HL-60 (cell line): Measurements from ENCODE around the gene MAEA.

Experiments used
- DNase-seq, 2 experiments: peaks; one replicate each; pipeline ENCODE4 v3.0.0-alpha.2; 2010 to 2020; ENCODE audit warnings: low read depth in 1 of 2, low spot score in 1 of 2
- H3K27ac ChIP-seq: fragments of 250-450 bp; sonication (Bioruptor Pico); replicated peaks from 2 replicates; pipeline ENCODE4 v1.5.1; 2020; ENCODE audit warnings: mild to moderate bottlenecking, moderate library complexity
- H3K27me3 ChIP-seq: fragments of 250-450 bp; sonication (Bioruptor Pico); 2 replicates; pipeline ENCODE4 v1.5.1; 2021; ENCODE audit warnings: mild to moderate bottlenecking, moderate library complexity; ENCODE audit not compliant: insufficient read depth, poor library complexity, severe bottlenecking
- H3K4me3 ChIP-seq: replicated peaks from 2 replicates; pipeline ENCODE4 v1.5.1; 2011; ENCODE audit warnings: mild to moderate bottlenecking, control low read depth, low read length; ENCODE audit not compliant: insufficient read depth
- GABPA ChIP-seq: IDR thresholded peaks from 2 replicates; pipeline ENCODE4 v1.6.1; 2012; ENCODE audit warnings: low read depth
- POLR2AphosphoS5 ChIP-seq: IDR thresholded peaks from 2 replicates; pipeline ENCODE4 v1.6.1; 2012; ENCODE audit warnings: low read depth
- SPI1 ChIP-seq: IDR thresholded peaks from 2 replicates; pipeline ENCODE4 v1.6.1; 2012; ENCODE audit warnings: low read depth, mild to moderate bottlenecking, borderline replicate concordance
- TF ChIP-seq, protein P1 (sequence below): IDR thresholded peaks from 2 replicates; pipeline ENCODE4 v1.6.1; 2012; ENCODE audit warnings: low read depth; ENCODE audit not compliant: insufficient replicate concordance
- TF ChIP-seq, protein P2 (sequence below): IDR thresholded peaks from one replicate; pipeline ENCODE4 v1.5.1; 2011; ENCODE audit warnings: low read length, control low read depth, inconsistent platforms; ENCODE audit not compliant: insufficient read depth

MAEA gene

DNA sequence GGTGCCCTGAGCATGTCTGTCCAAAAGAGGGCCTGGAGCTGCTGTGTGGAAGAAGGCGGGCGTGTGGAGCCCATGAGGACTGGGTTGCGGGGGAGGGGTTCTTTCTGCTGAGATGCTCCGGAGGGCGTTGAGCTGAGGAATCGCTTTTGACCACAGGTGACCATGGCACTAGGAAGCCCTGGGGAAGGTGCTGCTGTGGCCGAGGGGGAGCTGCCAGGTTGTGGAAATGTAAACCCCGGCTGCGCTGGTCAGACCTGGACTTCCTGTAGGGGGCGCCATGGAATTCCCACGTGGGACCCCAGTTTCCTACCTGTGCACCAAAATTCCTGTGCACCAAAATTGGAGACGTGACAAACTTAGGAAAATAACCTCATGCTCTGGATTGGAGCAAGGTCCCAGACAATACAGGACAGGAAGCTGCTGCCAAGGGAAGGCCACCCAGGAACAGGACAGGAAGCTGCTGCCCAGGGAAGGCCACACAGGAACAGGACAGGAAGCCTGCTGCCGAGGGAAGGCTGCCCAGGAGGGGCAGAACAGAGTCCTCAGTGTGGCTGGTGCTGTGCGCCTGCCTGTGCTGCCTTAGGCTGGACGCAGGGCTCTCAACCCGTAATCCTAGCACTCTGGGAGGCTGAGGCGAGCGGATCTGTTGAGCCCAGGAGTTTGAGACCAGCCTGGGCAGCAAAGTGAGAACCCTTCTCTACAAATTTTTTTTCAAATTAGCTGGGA lies 29.0 kb downstream of the MAEA start:
- Histone ChIP-seq H3K4me3 (no peak overlapping the region), H3K27me3 (no peaks in the 10 kb centered on the region), H3K27ac (no peak overlapping the region)
- no peak for TF ChIP-seq SPI1
- no peak for TF ChIP-seq GABPA
- TF ChIP-seq, protein P1, sequence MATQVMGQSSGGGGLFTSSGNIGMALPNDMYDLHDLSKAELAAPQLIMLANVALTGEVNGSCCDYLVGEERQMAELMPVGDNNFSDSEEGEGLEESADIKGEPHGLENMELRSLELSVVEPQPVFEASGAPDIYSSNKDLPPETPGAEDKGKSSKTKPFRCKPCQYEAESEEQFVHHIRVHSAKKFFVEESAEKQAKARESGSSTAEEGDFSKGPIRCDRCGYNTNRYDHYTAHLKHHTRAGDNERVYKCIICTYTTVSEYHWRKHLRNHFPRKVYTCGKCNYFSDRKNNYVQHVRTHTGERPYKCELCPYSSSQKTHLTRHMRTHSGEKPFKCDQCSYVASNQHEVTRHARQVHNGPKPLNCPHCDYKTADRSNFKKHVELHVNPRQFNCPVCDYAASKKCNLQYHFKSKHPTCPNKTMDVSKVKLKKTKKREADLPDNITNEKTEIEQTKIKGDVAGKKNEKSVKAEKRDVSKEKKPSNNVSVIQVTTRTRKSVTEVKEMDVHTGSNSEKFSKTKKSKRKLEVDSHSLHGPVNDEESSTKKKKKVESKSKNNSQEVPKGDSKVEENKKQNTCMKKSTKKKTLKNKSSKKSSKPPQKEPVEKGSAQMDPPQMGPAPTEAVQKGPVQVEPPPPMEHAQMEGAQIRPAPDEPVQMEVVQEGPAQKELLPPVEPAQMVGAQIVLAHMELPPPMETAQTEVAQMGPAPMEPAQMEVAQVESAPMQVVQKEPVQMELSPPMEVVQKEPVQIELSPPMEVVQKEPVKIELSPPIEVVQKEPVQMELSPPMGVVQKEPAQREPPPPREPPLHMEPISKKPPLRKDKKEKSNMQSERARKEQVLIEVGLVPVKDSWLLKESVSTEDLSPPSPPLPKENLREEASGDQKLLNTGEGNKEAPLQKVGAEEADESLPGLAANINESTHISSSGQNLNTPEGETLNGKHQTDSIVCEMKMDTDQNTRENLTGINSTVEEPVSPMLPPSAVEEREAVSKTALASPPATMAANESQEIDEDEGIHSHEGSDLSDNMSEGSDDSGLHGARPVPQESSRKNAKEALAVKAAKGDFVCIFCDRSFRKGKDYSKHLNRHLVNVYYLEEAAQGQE: no peak
- TF ChIP-seq POLR2AphosphoS5: no peak
- TF ChIP-seq, protein P2, sequence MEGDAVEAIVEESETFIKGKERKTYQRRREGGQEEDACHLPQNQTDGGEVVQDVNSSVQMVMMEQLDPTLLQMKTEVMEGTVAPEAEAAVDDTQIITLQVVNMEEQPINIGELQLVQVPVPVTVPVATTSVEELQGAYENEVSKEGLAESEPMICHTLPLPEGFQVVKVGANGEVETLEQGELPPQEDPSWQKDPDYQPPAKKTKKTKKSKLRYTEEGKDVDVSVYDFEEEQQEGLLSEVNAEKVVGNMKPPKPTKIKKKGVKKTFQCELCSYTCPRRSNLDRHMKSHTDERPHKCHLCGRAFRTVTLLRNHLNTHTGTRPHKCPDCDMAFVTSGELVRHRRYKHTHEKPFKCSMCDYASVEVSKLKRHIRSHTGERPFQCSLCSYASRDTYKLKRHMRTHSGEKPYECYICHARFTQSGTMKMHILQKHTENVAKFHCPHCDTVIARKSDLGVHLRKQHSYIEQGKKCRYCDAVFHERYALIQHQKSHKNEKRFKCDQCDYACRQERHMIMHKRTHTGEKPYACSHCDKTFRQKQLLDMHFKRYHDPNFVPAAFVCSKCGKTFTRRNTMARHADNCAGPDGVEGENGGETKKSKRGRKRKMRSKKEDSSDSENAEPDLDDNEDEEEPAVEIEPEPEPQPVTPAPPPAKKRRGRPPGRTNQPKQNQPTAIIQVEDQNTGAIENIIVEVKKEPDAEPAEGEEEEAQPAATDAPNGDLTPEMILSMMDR: no peak
- DNase-seq: no peak

DNA sequence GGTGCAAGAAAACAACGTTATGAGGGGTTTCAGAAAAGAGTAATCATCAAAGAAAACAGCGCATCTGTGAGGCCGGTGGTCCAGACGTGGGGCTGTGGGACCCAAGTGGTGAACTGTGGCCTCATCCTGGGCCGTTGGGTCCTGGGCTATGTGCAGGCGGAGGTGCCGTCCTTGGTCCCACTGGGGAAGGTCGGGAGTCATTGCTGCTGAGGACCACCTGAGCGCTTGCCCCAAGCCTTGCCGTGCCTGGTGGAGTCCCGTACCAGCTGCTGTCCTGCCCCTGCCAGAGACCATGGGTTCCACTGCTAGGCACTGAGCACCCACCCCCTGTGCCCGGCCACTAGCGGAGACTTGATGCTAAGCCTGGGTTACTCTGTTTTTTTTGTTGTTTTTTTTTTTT lies 31.8 kb downstream of the MAEA start:
- Histone ChIP-seq H3K27ac (no peak overlapping the region), H3K4me3 (no peak overlapping the region), H3K27me3 (no peaks in the 10 kb centered on the region)
- TF ChIP-seq, protein P2: no peak
- no peak for DNase-seq

DNA sequence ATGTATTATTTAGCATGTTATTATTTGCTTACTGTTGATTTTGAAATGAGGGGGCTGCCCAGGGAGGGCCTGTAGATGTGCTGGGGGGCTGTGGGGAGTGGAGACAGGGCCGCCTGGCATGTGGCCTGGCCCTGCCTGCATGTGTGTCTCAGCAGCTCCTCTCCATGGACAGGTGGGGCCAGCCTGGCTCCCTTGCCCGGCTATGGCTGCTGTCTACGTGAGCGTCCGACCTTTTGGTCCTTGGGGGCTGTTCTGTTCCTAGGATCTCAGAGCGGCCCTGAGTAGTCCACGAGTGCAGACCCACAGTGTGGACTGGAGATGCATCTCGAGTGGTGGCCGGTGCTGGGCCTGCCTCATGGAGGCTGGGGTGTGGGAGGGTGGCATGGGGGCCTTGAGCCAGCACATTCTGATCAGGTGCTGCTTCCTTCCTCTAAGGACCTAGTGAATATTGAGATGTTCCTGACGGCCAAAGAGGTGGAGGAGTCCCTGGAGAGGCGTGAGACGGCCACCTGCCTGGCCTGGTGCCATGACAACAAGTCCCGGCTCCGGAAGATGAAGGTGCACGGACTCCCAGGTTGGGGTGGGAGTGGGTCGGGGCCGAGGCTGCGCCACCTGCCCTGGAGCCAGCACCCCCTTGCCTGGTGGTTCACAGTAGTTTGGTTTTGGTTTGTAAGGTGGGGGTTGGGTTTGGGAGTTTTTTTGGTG lies 32.4 kb downstream of the MAEA start:
- H3K27me3 ChIP-seq: no peaks in the 10 kb centered on the region
- H3K27ac ChIP-seq: no peak overlapping the region
- no peak overlapping the region for H3K4me3 ChIP-seq
- no peak for DNase-seq
- TF ChIP-seq GABPA: no peak
- TF ChIP-seq, protein P1: no peak
- TF ChIP-seq, protein P2: no peak
- TF ChIP-seq SPI1: no peak
- TF ChIP-seq POLR2AphosphoS5: no peak

DNA sequence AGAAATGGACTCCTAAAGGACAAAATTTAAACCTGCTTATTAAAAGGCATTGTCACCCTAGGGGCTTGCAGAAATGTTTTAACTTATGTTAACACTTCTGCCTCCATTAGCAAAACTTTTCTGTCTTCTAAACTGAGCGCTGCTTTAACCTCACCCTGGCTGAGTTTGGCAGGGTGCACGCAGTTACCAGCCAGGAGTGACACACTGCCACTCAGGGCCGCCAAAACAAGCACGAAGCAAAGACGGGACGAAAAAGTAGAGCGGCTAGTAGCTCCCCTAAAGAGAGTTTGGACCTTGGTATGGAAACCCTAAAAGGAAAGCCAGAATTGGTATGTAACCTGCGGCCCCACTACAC lies 33.6 kb downstream of the MAEA start:
- H3K27me3 ChIP-seq: no peaks in the 10 kb centered on the region
- H3K27ac ChIP-seq: no peak overlapping the region
- H3K4me3 ChIP-seq: no peak overlapping the region
- no peak for TF ChIP-seq POLR2AphosphoS5
- TF ChIP-seq SPI1: no peak
- TF ChIP-seq, protein P2: no peak
- no peak for TF ChIP-seq GABPA
- TF ChIP-seq, protein P1: no peak
- DNase-seq: no peak
